HG03196 (cell line): Measurements from ENCODE around the gene NR2F1.

Experiments
- ATAC-seq: cut with Tn5 transposase; IDR thresholded peaks from one replicate; pipeline ENCODE4 v1.9.1; 2021; ENCODE audit not compliant: unreplicated experiment

NR2F1 gene

DNA sequence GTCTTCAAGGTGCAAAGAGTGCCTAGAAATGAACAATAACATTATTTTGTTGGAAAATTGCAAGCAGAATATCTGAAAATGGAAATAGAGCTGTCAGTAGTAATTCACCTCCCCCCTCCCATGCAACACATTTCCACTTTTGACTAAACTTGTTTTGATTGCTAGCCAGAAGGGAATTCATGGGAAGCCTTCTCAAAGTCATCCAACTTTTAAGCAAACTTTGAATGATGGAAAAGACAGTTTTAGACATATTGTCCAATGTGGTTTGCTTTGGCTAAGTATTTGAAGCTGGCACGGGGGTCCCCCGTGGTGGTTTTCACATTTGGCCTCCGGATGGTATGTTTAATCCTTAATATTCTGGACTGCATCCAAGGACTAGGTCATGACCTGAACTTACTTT, 7.5 kb downstream of the NR2F1 start:
- no peak for ATAC-seq

- no peak for ATAC-seq
These were observed 8.4 kb downstream of the NR2F1 start for GRCh38 chr5:93591323-93591945.

DNA sequence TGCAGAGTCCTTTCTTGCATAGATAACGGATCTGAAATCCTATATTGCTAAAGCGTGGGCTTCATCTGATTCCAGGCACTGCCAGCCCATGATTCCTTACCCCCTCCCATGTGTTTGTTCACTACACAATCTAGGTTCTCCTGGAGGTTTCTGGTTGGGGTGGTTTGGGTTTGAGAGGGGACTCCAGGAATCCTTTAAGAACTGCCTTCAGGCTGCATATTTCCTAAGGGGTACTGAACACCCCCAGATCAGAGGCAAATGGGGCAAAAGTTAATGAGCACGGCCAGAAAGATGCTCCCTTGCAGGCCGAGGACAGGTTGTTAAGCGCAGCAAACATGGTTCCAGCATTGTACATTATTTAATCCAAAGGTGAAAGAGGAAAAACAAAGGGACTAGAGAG, 9.9 kb downstream of the NR2F1 start:
- no peak for ATAC-seq

DNA sequence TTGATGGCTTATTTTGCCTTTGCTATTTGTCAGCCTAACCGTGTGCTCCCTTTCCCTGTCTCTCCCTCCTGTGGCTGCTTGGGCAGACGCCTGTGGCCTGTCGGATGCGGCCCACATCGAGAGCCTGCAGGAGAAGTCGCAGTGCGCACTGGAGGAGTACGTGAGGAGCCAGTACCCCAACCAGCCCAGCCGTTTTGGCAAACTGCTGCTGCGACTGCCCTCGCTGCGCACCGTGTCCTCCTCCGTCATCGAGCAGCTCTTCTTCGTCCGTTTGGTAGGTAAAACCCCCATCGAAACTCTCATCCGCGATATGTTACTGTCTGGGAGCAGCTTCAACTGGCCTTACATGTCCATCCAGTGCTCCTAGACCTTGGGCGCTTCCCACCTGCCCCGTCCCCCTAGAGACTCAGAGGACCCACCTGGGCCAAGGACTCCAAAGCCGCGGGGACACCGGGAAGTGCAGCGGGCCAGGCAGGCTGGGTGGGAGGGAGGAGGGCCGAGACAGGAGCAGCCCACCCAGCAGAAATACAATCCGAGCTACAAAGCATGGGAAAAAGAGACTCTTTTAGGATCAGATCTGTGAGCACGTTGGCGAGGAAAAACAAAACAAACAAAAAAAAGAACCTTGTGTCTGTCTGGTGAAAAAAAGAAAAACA, 10.6 kb downstream of the NR2F1 start:
- no peak for ATAC-seq

GRCh38 chr5:93594591-93595419, 11.8 kb downstream of the NR2F1 start:
- ATAC-seq: no peak

GRCh38 chr5:93595420-93596147, 12.6 kb downstream of the NR2F1 start:
- ATAC-seq: no peak

- ATAC-seq: no peak
These were observed 13.3 kb downstream of the NR2F1 start for GRCh38 chr5:93596310-93596675.

GRCh38 chr5:93596676-93597490, 13.9 kb downstream of the NR2F1 start:
- ATAC-seq: no peak

DNA sequence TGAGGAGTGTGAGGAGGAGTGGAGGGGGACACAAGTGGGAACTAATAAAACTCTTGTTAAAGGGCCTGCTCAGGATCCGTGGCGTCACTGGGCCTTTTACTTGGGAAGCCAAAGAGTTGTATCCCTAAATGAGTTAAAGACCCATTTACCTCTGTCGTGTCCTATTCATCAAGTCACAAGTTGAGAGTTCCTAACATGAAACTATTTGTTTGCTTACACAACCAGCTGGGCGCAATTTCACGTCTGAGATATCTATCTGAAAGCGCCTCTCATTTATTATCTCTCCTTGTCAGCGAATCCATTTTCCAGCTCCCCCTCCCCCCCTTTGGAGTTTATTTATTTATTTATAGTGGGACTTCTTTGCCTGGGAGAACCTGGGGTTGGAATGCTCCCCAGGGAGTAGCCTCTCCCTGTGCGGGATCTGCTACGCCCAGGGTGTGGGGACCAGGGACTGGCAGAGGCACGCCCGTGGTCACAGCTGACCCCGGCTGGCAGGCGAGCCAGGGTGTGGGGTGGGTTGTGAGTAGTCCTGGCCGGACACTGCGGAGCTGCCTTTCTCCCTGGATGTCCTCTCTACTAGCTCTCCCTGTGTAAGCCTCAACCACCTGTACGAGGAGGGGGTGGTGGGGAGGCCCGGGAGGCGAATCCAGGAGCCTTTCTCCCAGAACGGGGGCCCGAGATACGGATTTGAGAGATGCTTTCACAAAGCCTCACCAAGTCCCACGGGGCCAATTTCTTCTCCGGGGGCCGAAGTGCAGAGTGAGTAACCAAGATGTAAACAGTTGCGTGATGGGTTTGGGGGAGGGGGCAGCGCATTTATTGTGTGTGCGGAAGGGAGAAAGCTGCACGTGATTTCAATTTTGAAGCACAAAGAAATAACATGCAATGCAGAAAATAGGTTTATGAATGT, 15.3 kb downstream of the NR2F1 start:
- no peak for ATAC-seq

DNA sequence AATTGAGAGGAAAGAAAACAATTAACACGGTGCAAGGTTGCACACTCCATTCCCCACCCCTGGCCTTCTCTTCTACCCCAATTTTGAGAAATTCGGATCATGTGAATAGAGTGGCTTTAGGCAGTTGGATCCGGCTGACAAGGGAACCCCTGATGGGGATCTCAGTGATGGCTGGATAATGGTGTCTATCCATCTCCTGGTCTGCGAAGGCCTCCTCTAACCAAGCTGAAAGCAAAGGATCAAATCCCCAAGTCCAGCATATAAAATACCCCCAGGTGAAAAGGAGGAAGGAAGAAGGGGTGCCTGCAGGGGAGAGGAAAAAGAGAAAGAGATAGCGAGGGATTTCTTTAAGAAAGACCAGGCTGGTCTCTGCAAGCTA, 16.0 kb downstream of the NR2F1 start:
- ATAC-seq: no peak

- ATAC-seq: no peak
These were observed 16.5 kb downstream of the NR2F1 start for GRCh38 chr5:93599399-93600120.

DNA sequence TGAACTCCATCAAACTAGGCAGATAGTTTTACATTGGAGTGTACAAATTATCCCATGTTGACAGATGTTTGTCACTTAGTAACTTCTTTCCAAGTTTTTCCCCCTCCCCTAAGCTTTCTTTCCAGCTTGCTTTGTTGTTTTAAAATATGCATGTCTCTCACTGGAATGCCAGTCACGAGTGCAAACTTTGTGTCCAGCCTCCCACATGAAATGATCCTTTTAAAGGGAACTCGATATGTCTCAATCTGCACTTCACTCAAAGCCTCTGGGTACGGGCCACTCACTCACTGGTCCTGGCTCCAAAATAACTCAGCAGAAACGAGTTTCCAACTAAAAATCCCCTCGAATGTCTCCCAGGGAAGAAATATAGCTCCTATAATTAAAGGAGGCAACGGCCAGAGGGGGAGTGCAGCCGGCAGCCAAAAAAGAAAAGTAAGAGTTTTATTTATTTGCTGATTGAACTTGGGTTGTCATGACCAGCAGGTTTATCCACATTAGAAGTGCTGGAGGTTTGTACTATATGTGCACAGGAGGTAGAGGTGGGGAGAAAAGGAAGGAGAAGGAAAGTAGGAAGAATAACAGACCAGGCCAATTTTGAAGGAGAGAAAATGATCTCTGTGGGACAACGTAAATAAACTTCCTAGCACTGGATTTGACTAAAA, 17.5 kb downstream of the NR2F1 start:
- ATAC-seq: no peak

DNA sequence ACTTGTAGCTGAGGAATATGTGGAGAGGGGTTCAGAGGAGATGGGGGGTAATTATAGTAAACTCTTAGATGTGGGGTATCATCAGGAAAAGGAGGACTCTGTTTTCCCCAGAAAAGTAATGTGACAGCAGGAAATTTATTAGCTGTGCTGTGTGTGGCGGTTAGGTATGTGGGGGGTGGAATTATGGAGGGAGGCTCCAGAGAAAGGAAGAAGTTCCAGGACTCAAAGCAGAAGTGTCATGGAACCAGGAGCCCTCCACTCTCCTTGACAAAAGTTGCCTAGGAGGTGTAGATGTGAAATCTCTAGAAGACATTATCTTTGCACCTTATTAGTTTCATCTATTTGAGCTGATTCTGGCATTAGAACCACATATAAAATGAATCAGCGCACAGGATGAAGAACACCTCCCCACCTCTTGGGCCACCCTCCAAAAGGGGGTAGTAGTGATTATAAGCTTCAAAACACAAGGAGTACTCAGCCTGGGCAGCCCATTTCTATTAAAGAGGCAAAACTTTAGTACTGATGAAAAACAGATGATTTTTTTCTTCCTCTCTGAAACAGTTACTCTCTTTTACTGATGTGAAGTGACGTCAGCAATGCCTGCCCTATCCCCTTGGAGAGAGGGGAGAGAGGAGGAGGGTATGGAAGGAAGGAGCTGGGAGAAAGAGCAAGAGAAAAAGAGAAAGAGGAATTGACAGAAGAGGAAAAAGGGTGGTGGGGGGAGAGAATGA, 18.2 kb downstream of the NR2F1 start:
- no peak for ATAC-seq

DNA sequence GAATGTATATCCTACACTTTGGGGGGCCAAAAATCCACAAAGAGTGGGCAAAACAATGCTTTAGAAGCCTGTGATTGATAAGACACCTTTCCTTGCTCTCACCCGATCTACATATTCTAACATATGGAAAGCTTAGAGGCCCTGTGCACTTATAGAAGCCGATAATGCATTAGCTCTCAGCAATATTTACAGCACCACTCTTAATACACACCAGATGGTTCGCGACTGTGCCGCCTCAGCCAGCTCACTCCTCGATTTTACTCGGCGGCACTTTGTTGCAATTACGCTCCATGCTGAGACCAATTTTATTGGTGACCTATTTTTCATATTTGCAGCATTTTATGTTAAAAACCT, 18.8 kb downstream of the NR2F1 start:
- ATAC-seq: no peak

DNA sequence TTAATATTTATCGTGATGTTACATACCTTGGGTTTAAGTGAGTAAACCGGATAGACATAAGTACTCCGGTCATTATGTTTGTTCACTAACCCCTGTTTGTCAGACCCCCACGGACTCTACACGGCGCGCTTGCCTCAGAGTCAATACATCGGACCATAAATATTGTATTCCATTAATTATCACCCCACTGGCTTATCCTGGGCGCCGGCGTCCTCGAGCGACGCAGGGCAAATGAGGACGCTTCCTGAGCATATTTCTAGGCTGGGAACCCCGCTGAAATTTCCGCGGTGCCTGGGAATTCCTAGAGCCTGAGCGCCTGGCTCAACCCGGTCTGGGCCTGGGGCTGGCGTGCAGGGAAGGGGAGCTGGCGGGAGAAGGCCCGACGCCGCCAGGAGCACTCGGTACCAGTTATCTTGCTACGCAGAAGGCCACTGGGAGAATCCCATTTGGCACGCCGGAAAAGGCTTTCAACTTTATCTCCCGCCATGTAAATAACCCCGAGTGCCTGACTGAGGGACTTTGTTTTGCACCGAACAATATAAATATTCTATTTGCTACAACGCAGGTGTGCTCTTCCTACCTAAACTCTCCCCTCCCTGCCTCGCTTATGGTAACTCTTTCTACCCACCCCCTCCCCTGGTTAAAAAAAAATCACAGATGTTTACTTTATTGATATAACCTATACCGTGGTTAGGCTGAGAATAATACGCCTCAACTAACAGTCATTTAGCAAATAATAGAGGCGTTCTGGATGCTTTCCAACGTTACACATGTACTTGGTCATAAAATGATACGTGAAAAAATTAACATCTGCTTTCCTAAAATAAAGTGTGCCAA, 19.4 kb downstream of the NR2F1 start:
- ATAC-seq: no peak

- ATAC-seq: no peak
These were observed 20.2 kb downstream of the NR2F1 start for GRCh38 chr5:93603078-93603792.
